GM18868 (cell line): Measurements from ENCODE around the gene HBE1.
"Not testable (repeated sequence)": the region's sequence is repeated elsewhere in the genome, so short reads cannot be mapped to it uniquely, and the experiment has no call there.

Experiments used
- ATAC-seq: cut with Tn5 transposase; IDR thresholded peaks from one replicate; pipeline ENCODE4 v1.9.1; 2021; ENCODE audit warnings: mild to moderate bottlenecking, moderate library complexity; ENCODE audit not compliant: unreplicated experiment

The HBE1 gene

DNA sequence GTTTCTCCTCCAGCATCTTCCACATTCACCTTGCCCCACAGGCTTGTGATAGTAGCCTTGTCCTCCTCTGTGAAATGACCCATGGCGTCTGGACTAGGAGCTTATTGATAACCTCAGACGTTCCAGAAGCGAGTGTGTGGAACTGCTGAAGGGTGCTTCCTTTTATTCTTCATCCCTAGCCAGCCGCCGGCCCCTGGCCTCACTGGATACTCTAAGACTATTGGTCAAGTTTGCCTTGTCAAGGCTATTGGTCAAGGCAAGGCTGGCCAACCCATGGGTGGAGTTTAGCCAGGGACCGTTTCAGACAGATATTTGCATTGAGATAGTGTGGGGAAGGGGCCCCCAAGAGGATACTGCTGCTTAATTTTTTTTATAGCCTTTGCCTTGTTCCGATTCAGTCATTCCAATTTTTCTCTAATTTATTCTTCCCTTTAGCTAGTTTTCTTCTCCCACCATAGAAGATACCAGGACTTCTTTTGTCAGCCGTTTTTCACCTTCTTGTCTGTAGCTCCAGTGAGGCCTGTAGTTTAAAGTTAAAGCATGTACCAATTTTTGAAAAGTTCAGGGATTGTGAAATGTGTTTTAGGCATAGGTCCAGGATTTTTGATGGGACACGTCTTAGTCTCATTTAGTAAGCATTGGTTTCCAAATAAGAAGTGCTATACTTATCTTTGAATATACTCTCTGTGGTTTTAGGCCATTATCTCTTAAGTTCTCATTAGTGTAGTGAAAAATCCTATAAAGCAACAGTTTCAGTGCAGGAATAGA is 14.9 kb downstream of the HBE1 start, which contains the start of gene HBG2:
TSS of gene HBG2 (minus strand) at position 136 of the 768 bp plus-strand sequence. CDS start at position 83, 53 bp downstream.
- ATAC-seq = not testable (repeated sequence)

DNA sequence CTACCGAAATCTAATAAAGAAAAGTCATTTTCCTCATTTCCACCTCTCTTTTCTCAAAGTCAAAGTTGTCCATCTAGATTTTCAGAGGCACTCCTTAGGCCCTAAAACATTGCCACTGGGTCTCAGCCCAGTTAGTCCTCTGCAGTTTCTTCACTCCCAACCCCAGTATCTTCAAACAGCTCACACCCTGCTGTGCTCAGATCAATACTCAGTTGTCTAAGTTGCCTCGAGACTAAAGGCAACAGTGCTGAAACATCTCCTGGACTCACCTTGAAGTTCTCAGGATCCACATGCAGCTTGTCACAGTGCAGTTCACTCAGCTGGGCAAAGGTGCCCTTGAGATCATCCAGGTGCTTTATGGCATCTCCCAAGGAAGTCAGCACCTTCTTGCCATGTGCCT is 15.7 kb downstream of the HBE1 start:
- not testable (repeated sequence) for ATAC-seq

DNA sequence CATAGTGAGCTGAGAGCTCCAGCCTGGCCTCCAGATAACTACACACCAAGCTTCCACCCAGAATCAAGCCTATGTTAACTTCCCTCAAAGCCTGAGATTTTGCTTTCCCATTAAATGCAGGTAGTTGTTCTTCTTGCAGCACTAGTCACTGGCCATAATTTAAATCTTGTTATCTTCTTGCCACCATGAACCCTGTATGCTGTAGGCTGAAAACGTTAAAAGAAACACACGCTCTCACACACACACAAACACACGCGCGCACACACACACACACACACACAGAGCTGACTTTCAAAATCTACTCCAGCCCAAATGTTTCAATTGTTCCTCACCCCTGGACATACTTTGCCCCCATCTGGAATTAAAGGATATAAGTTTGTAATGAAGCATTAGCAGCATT is 16.3 kb downstream of the HBE1 start:
- ATAC-seq = not testable (repeated sequence)

- ATAC-seq = no peak
Measured at GRCh38 chr11:5252919-5253265, 16.9 kb downstream of the HBE1 start.

DNA sequence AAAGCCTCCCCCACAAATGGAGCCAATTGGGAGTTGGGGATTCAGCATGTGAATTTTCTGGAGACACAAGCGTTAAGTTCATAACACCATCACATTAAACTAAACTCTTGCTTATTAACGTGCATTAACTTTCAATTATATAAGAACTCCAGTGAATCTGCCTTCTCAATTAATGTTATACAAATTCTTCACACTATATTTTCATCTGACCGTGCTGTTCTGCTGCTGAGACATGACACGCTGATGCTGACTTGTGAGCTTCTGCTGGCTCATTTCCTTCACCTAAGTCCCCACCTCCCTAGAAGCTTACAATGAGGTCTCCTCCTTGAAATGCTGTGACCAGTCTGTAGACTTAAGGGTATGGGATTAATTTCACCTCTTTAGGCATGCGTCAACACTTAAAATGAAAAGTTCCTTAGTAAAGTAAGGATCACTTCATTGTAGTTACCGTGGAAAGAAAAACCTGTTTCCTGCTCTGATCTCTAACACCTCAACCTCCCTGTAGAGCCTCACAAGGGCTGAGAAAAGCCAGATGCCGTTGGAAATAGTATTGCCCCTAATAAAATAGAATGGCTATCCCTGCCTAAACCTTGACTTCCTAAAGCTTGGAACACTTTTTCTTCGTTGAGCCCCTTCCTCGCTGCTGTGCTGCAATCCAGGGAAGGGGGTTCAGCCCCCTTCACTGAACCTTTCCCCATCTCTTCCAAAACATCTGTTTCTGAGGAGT is 17.4 kb downstream of the HBE1 start:
- no peak for ATAC-seq

DNA sequence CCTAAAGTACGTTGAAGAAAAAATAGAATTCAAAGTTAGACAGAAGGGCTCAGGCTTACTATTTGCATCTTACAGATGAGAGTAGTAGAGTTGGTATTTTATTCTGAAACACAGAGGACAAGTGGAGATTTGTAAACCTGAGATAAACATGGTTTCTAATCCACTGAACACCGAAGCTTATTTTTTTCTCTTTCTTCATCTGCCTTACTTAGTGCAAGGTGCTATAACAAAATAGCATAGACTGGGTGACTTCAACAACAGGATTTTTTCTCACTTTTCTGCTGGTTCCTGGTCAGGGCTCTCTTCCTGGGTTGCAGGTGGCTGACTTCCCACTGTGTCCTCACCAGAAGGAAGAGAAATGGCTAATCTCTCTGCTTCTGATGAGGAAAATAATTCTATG is 18.0 kb downstream of the HBE1 start:
- ATAC-seq = no peak

DNA sequence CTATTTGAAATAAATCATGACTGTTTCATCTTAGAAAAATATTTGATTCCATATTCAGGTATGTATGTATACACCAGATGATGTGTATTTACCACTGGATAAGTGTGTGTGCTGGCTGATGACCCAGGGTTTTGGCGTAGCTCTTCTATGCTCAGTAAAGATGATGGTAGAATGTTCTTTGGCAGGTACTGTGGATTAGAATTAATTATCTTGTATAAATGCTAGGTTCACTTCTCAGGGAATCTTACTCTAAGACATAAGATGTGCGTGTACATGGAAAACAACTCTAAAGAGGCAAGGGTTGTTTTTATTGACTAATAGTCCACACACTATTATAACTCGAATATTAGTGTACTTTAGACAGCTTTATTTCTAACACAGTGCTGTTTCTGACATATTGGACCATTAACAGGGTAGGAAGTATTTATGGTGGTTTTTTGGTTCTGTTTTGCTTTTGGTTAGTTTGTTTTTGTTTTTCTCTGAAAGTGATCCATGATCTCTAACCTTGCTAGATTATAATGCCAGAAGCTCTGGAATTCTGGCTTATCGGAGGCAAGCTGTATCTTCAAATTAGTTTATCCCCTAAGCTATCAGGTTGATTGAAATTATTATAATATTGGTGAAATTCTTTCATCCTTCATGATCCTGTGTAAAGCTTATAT is 19.1 kb downstream of the HBE1 start:
- no peak for ATAC-seq

DNA sequence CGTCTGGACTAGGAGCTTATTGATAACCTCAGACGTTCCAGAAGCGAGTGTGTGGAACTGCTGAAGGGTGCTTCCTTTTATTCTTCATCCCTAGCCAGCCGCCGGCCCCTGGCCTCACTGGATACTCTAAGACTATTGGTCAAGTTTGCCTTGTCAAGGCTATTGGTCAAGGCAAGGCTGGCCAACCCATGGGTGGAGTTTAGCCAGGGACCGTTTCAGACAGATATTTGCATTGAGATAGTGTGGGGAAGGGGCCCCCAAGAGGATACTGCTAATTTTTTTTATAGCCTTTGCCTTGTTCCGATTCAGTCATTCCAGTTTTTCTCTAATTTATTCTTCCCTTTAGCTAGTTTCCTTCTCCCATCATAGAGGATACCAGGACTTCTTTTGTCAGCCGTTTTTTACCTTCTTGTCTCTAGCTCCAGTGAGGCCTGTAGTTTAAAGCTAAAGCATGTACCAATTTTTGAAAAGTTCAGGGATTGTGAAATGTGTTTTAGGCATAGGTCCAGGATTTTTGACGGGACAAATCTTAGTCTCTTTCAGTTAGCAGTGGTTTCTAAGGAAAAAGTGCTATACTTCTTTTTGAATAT is 19.8 kb downstream of the HBE1 start, which contains the start of gene HBG1:
TSS of gene HBG1 (minus strand) at position 51 of the 590 bp plus-strand sequence. CDS start 53 bp downstream, outside the sequence.
- not testable (repeated sequence) for ATAC-seq

DNA sequence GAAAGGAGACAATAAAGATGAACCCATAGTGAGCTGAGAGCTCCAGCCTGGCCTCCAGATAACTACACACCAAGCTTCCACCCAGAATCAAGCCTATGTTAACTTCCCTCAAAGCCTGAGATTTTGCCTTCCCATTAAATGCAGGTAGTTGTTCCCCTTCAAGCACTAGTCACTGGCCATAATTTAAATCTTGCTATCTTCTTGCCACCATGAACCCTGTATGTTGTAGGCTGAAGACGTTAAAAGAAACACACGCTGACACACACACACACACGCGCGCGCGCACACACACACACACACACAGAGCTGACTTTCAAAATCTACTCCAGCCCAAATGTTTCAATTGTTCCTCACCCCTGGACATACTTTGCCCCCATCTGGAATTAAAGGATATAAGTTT is 21.2 kb downstream of the HBE1 start:
- not testable (repeated sequence) for ATAC-seq

DNA sequence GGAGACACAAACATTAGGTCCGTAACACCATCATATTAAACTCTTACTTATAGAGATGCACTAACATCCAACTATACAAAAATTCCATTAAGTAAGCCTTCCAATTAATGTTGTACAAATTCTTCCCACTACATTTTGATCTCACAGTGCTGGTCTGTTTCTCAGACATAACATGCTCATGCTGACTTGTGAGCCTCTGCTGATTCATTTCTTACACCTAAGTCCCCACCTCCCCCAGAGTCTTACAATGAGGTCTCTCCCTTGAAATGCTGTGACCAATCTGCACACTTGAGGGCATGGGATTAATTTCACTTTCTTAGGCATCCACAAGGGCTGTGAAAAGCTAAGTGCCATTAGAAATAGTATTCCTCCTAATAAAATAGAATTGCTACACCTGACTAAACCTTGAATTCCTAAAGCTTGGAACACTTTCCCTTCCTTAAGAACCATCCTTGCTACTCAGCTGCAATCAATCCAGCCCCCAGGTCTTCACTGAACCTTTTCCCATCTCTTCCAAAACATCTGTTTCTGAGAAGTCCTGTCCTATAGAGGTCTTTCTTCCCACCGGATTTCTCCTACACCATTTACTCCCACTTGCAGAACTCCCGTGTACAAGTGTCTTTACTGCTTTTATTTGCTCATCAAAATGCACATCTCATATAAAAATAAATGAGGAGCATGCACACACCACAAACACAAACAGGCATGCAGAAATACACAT is 22.1 kb downstream of the HBE1 start:
- ATAC-seq = no peak

- no peak for ATAC-seq
Measured at GRCh38 chr11:5246772-5247471, 22.8 kb downstream of the HBE1 start.

DNA sequence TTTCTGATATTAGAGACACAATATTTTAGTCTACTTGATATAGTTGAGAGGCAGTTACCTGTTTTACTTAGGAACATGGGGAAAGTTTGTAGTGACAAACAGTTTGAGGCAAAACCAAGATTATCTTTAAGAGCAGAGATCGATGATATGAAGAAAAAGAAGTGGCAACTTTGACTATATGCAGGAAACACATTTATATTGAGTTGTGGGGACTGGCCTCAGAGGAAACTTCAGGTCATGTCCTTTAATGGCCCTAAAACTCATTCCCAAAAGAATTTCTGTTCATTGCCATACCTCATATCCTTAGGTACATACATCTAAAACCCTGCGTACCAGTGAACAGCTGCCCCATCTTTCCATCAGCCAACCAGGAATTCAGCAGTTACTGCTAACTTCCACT is 24.6 kb downstream of the HBE1 start:
- no peak for ATAC-seq

DNA sequence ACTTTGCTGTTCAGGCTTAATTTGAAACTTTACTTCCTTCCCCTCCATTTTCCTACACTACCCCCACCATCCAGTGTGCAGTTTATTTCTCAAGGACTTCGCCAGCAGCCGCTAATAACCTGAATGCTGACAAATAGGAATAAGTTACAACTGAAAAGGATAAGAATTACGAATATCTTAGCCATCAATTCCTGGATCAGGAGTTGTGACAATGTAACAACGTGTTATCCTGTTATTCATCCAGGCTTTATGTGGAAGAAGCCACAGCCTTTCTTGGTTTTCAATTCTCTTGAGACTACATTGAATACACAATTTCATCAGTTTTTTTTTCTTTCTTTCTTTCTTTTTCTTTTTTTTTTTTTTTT is 25.9 kb downstream of the HBE1 start:
- ATAC-seq = no peak

GRCh38 chr11:5242933-5243815 is 26.6 kb downstream of the HBE1 start:
- ATAC-seq = peak; percentile 74

- ATAC-seq = no peak
Measured at GRCh38 chr11:5242208-5242607, 27.5 kb downstream of the HBE1 start.

DNA sequence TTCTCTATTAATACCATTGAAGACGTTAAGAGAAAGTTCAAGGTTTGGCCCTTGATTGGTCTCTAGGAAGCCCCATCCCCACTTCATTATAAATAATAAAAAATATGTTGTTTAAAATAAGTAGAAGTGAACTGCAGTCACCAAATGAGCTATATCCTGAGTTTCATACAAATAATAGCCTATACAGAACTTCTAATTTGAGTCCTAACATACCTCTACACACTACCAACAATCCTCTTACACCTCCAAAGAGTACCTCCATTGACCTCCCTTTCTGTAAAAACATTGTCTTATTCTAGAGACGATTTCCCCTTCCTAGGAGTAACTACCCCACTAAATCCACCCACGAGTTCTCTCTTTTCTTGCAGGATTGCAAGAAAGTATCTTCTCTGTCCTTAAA is 28.3 kb downstream of the HBE1 start:
- ATAC-seq = no peak

GRCh38 chr11:5240458-5240857 is 29.3 kb downstream of the HBE1 start:
- ATAC-seq = no peak

DNA sequence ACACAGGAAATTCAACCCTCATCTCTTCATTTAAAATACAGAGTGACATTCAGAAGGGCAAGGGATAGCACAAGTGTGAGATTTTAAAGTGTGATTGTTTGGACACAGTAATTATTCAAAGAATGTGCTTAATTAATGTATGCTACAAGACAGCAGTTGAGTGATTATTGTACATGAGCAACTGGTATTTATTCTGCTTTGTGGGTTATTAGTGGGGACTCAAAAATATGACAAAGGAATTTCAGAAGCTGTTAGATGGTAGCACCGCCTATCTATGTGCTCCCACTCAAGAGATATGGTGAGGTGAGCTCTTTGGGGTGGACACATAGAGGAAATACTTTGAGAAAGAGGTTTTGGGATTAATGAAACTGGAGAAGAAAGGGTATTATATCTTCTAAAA is 29.7 kb downstream of the HBE1 start:
- no peak for ATAC-seq

- no peak for ATAC-seq
Measured at GRCh38 chr11:5239046-5239445, 30.7 kb downstream of the HBE1 start.
